ENCODE results near the gene KIAA0319L. TPM values are rescaled to one million over a fixed set of nuclear protein-coding genes. Genes with fewer than 3 reads are reported as not detected.
"Not testable (repeated sequence)": the region's sequence is repeated elsewhere in the genome, so short reads cannot be mapped to it uniquely, and the experiment has no call there.

KIAA0319L gene
- total RNA-seq, 4 donors from 2014 or later = 65.8 to 123 (median 111) TPM

DNA sequence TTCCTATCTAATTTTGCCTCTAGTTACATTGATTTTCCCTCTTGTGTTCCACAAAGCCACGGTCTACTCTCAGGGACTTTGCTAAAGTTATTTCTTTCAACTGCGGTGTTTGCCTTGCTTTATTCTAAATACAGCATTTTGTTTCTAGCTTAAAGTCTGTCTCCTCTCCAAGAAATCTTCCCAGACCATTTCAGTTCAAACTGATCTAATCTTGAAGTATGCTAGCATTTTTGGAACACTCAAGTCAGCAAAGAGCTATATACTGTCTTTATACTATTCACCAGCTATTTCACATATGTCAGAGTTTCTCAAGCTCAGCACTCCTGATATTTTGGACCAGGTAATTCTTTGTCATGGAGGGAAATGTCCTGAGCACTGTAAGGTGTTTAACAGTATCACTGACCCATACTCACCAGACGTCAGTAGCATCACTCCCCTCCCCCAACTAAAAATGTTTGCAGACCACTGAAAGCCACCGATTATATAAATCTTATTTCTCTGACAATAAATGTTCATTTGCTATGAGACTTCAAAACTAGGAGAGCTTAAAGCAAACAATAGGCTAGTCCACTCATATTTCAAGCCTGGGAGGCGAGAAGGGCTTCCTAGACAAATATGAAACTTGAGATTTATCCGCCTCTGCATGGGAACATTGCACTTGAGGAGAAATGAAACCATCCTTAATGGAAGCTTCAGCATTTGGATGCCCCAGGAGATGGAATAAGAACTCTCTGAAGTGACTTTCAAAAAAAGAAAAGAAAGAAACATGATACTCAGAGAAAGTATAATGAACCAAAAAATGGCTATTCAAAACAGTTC lies 81.1 kb downstream of the KIAA0319L start:
- Histone ChIP-seq H3K27me3 (no peaks in the 10 kb centered on the region), H3K4me3 (replicated peaks in 1 of 3) (no peak overlapping the region), H3K27ac (no peak overlapping the region), H3K9me3 (no peaks in the 10 kb centered on the region), H3K36me3 (peaks cover 0 to 8% of the 10 kb centered on the region in 2 donors), H3K4me1 (no peaks in the 10 kb centered on the region)
- DNase-seq = no peak
- no peak for TF ChIP-seq POLR2A (IDR thresholded peaks at IDR 0.05)
- TF ChIP-seq, protein P1, sequence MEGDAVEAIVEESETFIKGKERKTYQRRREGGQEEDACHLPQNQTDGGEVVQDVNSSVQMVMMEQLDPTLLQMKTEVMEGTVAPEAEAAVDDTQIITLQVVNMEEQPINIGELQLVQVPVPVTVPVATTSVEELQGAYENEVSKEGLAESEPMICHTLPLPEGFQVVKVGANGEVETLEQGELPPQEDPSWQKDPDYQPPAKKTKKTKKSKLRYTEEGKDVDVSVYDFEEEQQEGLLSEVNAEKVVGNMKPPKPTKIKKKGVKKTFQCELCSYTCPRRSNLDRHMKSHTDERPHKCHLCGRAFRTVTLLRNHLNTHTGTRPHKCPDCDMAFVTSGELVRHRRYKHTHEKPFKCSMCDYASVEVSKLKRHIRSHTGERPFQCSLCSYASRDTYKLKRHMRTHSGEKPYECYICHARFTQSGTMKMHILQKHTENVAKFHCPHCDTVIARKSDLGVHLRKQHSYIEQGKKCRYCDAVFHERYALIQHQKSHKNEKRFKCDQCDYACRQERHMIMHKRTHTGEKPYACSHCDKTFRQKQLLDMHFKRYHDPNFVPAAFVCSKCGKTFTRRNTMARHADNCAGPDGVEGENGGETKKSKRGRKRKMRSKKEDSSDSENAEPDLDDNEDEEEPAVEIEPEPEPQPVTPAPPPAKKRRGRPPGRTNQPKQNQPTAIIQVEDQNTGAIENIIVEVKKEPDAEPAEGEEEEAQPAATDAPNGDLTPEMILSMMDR (IDR thresholded peaks at IDR 0.05) = no peak
- intact Hi-C loops (cut with DNase I) = no loop called here
- 95% methylated on average over 6 of the region's 6 CpGs for WGBS, 2 donors

DNA sequence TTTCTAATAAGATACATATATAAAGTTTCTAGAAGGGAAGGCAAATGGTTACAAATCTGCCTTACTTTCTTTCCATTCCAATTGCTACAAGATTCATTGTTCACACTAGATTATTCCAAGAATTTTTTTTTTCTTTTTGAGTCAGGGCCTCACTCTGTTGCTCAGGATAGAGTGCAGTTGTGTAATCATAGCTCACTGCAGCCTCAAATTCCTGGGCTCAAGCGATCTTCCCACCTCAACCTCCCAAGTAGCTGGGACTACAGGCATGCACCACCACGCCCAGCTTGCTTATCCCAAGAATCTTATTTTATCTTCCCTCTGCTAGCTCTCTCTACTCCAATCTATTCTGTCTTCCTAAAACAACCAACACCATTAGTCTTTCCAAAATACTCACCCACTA lies 81.8 kb downstream of the KIAA0319L start:
- Histone ChIP-seq H3K9me3 (no peaks in the 10 kb centered on the region), H3K36me3 (peaks cover 0 to 13% of the 10 kb centered on the region in 2 donors), H3K27ac (no peak overlapping the region), H3K27me3 (no peaks in the 10 kb centered on the region), H3K4me1 (no peaks in the 10 kb centered on the region), H3K4me3 (replicated peaks in 1 of 3) (no peak overlapping the region)
- TF ChIP-seq POLR2A (IDR thresholded peaks at IDR 0.05) = no peak
- TF ChIP-seq, protein P1 (IDR thresholded peaks at IDR 0.05) = no peak
- intact Hi-C loops (cut with DNase I) = no loop called here
- no peak for DNase-seq
- WGBS, 2 donors = 92 to 98% methylated on average over 2 of the region's 2 CpGs

DNA sequence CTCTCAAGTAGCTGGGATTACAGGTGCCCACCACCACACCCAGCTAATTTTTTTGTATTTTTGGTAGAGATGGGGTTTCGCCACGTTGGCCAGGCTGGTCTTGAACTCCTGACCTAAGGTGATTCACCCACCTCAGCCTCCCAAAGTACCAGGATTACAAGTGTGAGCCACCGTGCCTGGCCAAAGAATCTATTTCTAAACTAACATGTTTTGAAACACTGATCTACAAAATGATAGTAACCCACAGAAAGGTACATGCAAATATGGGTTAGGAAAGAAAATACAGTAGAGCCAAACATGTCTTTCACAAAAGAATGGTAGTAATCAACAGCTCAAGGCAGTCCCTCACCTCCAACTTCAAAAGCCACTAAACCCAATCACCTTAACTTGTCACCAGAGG lies 84.0 kb downstream of the KIAA0319L start:
- H3K27ac ChIP-seq; H3K9me3 ChIP-seq; H3K27me3 ChIP-seq; intact Hi-C loops (cut with DNase I); DNase-seq; H3K4me1 ChIP-seq; H3K4me3 ChIP-seq (replicated peaks in 1 of 3): not testable (repeated sequence)
- 93 to 100% methylated on average over 3 of the region's 3 CpGs for WGBS, 2 donors
- H3K36me3 ChIP-seq = peaks cover 0 to 15% of the 10 kb centered on the region in 2 donors

DNA sequence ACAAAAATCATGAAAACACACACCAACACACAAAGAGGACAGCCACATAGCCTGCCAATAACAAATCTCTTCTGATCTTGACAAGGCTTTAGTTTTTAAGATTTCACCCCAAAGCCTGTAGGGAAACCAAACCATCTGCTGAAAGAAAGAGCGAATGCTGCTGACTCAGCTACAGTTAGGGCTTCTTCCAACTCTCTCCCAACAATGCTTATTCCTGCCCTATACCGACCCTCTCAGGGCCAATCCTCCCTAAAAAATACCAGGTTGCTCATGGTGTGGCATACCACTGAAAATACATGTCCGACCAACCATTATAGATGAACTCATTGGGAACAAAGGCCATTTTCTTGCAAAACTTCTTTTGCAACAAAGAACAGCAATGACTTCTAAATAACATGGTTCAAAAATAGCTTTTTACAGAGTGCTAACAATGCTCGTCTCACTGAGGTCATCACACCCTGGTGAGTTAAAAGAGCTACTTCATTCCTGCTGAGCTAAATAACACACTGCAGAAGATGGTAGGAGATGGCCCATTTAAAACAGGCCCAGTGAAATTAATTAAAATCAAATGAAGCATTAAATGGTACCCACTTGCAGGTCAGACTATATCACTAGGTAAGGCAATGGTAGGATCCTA lies 86.1 kb downstream of the KIAA0319L start:
- Histone ChIP-seq H3K27me3 (no peaks in the 10 kb centered on the region), H3K9me3 (no peaks in the 10 kb centered on the region), H3K4me3 (replicated peaks in 1 of 3) (no peak overlapping the region), H3K36me3 (peaks cover 0 to 13% of the 10 kb centered on the region in 2 donors), H3K27ac (no peak overlapping the region), H3K4me1 (no peaks in the 10 kb centered on the region)
- TF ChIP-seq, protein P1 (IDR thresholded peaks at IDR 0.05) = no peak
- no peak for TF ChIP-seq POLR2A (IDR thresholded peaks at IDR 0.05)
- intact Hi-C loops (cut with DNase I) = no loop called here
- 92 to 96% methylated on average over 4 of the region's 4 CpGs for WGBS, 2 donors
- no peak for DNase-seq

DNA sequence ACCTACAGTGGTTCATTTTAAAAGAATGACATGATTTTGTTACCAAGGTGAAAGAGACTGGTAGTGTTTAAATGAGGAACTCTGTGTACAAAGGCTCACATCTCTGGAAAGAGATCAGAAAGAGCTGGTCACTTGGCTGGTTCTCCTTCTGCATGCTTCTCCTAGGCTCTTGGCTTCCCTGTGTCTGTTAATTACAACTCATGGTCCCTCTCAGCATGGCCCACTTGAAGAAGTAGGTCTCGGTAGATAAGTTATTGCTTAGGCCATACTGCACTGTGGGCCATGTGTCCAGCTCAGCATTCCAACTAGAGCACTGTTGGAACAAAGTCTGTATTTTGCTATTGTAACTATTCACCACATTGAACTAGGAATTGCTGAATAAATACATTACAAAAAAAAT lies 91.1 kb downstream of the KIAA0319L start:
- Histone ChIP-seq H3K27me3 (no peaks in the 10 kb centered on the region), H3K9me3 (no peaks in the 10 kb centered on the region), H3K4me1 (no peaks in the 10 kb centered on the region), H3K4me3 (replicated peaks in 1 of 3) (no peak overlapping the region), H3K36me3 (peaks cover 21 to 25% of the 10 kb centered on the region in 2 donors), H3K27ac (no peak overlapping the region)
- WGBS, 2 donors = 48 to 73% methylated on average over 1 of the region's 1 CpG
- intact Hi-C loops (cut with DNase I) = no loop called here
- DNase-seq = peak in 1 of 2 donors; percentile 13
- no peak for TF ChIP-seq POLR2A (IDR thresholded peaks at IDR 0.05)

DNA sequence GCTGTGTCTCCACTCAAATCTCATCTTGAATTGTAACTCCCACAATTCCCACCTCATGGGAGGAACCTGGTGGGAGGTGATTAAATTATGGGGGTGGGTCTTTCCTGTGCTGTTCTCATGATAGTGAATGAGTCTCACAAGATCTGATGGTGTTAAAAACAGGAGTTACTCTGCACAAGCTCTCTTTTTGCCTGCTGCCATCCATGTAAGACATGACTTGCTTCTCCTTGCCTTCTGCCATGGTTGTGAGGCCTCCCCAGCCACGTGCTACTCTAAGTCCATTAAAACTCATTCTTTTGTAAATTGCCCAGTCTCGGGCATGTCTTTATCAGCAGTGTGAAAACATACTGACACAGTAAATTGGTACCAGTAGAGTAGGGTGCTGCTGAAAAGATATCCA lies 93.5 kb downstream of the KIAA0319L start:
- intact Hi-C loops (cut with DNase I) = loop anchor here (5.0 kb wide), 1 partner anchor 69 kb away; no protein-coding TSS in a partner anchor
- 94 to 97% methylated on average over 2 of the region's 2 CpGs for WGBS, 2 donors
- peaks cover 20 to 21% of the 10 kb centered on the region in 2 donors for H3K36me3 ChIP-seq

More for the DNA sequence above, 93.5 kb downstream of the KIAA0319L start:
- DNase-seq; H3K27me3 ChIP-seq; H3K27ac ChIP-seq; H3K4me3 ChIP-seq (replicated peaks in 1 of 3); H3K9me3 ChIP-seq; H3K4me1 ChIP-seq: not testable (repeated sequence)

Measured in thyroid gland (tissue), 4 donors.